ENCODE measurements around the gene ALDH1A1. TPM values are rescaled to one million over a fixed set of nuclear protein-coding genes. Genes with fewer than 3 reads are reported as not detected.

ALDH1A1 gene
- total and polyA plus RNA-seq, 2 of the 8 experiments (the other 6 are each of a cell fraction or from before 2014, with no cell fraction given), result 0.50 to 0.82 TPM

DNA sequence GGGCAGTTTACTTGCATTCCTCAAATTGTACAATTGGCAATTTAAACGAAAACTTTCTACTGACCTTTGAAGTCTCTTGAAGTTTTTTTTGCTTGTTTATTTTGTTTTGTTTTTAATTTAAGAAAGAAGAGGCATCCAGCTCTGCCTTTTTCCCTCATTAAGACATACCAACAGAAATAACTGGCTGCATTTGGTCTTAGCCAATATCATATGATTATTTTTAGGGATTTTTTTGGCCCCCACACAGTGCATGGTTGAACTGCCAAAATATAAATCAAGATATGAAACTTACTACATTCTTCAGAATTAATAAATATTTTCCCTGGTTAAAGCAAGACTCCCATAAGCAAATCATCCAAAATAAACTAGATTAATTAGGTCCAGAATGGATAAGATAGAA lies 79.4 kb downstream of the ALDH1A1 start:
- Histone ChIP-seq H2AK5ac (ENCODE audit: low read depth, low read length) (no peak overlapping the region), H2BK20ac (ENCODE audit: low read length) (no peak overlapping the region), H3K4me1 (replicated peaks in 1 of 4; ENCODE audit: control insufficient read depth in 3 of 4, insufficient read depth in 4 of 4, low read length in 3 of 4) (peaks cover 0 to 3% (median 1%) of the 10 kb centered on the region in 4 experiments; a peak in 3 of 7 replicates), H2BK15ac (ENCODE audit: low read length) (no peak overlapping the region), H2AFZ (ENCODE audit: low read length) (no peak overlapping the region), H3K9me3 (ENCODE audit: insufficient read depth in 2 of 2, low read depth in 1 of 2, low read length in 1 of 2) (no peaks in the 10 kb centered on the region), H2BK12ac (ENCODE audit: low read depth, low read length) (no peak overlapping the region), H3K79me1 (ENCODE audit: low read depth, low read length) (no peaks in the 10 kb centered on the region), H3K4ac (replicated peaks; ENCODE audit: insufficient read length, low read depth, low read length) (no peak overlapping the region), H4K91ac (replicated peaks; ENCODE audit: insufficient read length, low read length) (no peak overlapping the region), H3K56ac (replicated peaks; ENCODE audit: insufficient read length, low read depth, low read length) (no peak overlapping the region), H3K4me3 (ENCODE audit: extremely low read depth in 1 of 4, insufficient read depth in 2 of 4, low read depth in 3 of 4, low read length in 4 of 4) (no peak overlapping the region), H3K18ac (ENCODE audit: extremely low read depth, low read length) (no peak overlapping the region), H3K4me2 (ENCODE audit: insufficient read depth in 1 of 2, low read depth in 2 of 2, low read length in 2 of 2) (no peak overlapping the region), H4K5ac (ENCODE audit: insufficient read length, low read depth, low read length) (no peak overlapping the region), H3K79me2 (ENCODE audit: control insufficient read depth in 1 of 2, insufficient read depth in 2 of 2, low read length in 2 of 2) (no peaks in the 10 kb centered on the region), H3K14ac (ENCODE audit: insufficient read length) (no peak overlapping the region), H2BK5ac (ENCODE audit: low read depth, low read length) (no peak overlapping the region), H4K8ac (ENCODE audit: extremely low read depth, insufficient read depth, low read length) (no peak overlapping the region), H4K20me1 (replicated peaks in 1 of 2; ENCODE audit: control insufficient read depth in 1 of 2, insufficient read depth in 2 of 2, low read length in 2 of 2) (no peaks in the 10 kb centered on the region), H2BK120ac (replicated peaks; ENCODE audit: low read depth, low read length) (no peak overlapping the region), H3K36me3 (ENCODE audit: control insufficient read depth in 2 of 4, insufficient read depth in 4 of 4, low read length in 3 of 4) (no peaks in the 10 kb centered on the region), H3K23me2 (ENCODE audit: low read depth, low read length) (no peaks in the 10 kb centered on the region; the same call in 1 of the 2 replicates), H3K27ac (ENCODE audit: low read depth, low read length) (no peak overlapping the region), H3K9ac (replicated peaks in 1 of 4; ENCODE audit: extremely low read depth in 1 of 4, low read depth in 3 of 4, low read length in 3 of 4) (no peak overlapping the region), H3K27me3 (replicated peaks in 1 of 4; ENCODE audit: control insufficient read depth in 3 of 4, extremely low read depth in 1 of 4, insufficient read depth in 3 of 4, low read length in 3 of 4) (no peaks in the 10 kb centered on the region), H3K23ac (ENCODE audit: insufficient read length) (no peak overlapping the region)
- DNase-seq (ENCODE audit: low read depth in 1 of 2, low spot score in 2 of 2), result no peak
- ChIA-PET POLR2A (ENCODE audit: partially characterized antibody) (no interaction called here), CTCF (ENCODE audit: partially characterized antibody) (interaction anchor here (1.4 to 3.2 kb wide), 4 partner anchors 11 to 304 kb away, joined by 4 to 38 read pairs (median 13); no protein-coding TSS in a partner anchor)
- FAIRE-seq, result no peak
- 79% methylated on average over 1 of the region's 1 CpG; no CpG with 5 or more reads in 1 of the 2 experiments for WGBS, 2 experiments (ENCODE audit: extremely low coverage in 1 of 2, insufficient coverage in 1 of 2, insufficient read length in 1 of 2, insufficient replicate concordance in 2 of 2, low coverage in 1 of 2, low lambda C conversion rate in 2 of 2, missing lambda C conversion rate in 1 of 2)
- TF ChIP-seq, protein P1, sequence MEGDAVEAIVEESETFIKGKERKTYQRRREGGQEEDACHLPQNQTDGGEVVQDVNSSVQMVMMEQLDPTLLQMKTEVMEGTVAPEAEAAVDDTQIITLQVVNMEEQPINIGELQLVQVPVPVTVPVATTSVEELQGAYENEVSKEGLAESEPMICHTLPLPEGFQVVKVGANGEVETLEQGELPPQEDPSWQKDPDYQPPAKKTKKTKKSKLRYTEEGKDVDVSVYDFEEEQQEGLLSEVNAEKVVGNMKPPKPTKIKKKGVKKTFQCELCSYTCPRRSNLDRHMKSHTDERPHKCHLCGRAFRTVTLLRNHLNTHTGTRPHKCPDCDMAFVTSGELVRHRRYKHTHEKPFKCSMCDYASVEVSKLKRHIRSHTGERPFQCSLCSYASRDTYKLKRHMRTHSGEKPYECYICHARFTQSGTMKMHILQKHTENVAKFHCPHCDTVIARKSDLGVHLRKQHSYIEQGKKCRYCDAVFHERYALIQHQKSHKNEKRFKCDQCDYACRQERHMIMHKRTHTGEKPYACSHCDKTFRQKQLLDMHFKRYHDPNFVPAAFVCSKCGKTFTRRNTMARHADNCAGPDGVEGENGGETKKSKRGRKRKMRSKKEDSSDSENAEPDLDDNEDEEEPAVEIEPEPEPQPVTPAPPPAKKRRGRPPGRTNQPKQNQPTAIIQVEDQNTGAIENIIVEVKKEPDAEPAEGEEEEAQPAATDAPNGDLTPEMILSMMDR (IDR thresholded peaks at IDR 0.05; ENCODE audit: control extremely low read depth in 1 of 3, insufficient read depth in 1 of 3, low read depth in 1 of 3, low read length in 3 of 3), result no peak
- TF ChIP-seq JUND (IDR thresholded peaks at IDR 0.05; ENCODE audit: low read length) (no peak), CBX5 (IDR thresholded peaks at IDR 0.05; ENCODE audit: low read depth, low read length) (no peak), ZNF274 (IDR thresholded peaks at IDR 0.05; ENCODE audit: borderline replicate concordance, extremely low read depth, low read length) (no peak), RFX5 (IDR thresholded peaks at IDR 0.05; ENCODE audit: borderline replicate concordance, low read depth, low read length) (no peak), RBBP5 (IDR thresholded peaks at IDR 0.05; ENCODE audit: borderline replicate concordance, low read depth, low read length) (no peak), NANOG (IDR thresholded peaks at IDR 0.05; ENCODE audit: insufficient read depth, low read depth, low read length, poor library complexity, severe bottlenecking) (no peak), SIX5 (IDR thresholded peaks at IDR 0.05; ENCODE audit: low read depth, low read length) (no peak), CHD1 (IDR thresholded peaks at IDR 0.05; ENCODE audit: low read depth, low read length) (no peak), TCF12 (IDR thresholded peaks at IDR 0.05; ENCODE audit: low read depth, low read length) (no peak)
- TF ChIP-seq, protein P2, sequence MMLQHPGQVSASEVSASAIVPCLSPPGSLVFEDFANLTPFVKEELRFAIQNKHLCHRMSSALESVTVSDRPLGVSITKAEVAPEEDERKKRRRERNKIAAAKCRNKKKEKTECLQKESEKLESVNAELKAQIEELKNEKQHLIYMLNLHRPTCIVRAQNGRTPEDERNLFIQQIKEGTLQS (IDR thresholded peaks at IDR 0.05; ENCODE audit: insufficient read depth, low read depth, low read length), result no peak

Data from H1 (cell line).